NCI-H2081 (cell line): ENCODE data around the gene ADGRL1.
"Not testable (repeated sequence)": the region's sequence is repeated elsewhere in the genome, so short reads cannot be mapped to it uniquely, and the experiment has no call there.

Source experiments
- DNase-seq, 2 experiments: peaks; one replicate each; lab custom pipeline; 2025; lab: John Stamatoyannopoulos, UW

Gene ADGRL1

DNA sequence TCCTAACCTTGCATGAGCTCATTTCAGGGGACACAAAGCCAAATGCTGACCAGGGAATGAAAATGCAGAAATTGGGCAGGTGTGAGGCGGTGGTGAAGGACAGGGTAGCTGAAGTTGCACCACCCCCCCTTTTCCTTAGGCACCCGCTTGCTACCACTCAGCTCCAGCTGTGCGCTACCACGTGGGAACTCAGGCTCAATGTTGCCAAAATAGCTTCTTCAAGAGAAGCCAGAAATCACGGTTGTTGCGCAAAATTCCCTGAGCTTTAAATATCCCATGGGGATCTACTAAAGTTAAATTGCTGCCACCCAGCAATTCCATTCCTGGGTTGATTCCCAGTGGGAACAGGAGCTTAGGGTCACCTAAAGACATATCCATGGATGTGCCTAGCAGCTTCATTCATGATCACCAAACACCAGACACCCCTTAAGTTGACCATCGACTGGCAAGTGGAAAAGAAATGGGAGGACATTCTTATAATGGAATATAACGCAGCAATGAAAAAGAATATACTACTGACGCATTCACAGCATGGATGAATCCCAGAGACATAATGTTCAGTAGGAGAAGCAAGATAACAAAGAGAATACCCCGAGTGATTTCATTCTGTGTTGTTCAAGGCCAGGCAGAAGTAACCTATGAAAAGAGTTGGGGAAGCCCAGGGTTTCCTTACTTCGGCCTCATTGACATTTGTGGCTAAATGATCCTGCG is 12.8 kb upstream of the ADGRL1 start:
- DNase-seq, result no peak

DNA sequence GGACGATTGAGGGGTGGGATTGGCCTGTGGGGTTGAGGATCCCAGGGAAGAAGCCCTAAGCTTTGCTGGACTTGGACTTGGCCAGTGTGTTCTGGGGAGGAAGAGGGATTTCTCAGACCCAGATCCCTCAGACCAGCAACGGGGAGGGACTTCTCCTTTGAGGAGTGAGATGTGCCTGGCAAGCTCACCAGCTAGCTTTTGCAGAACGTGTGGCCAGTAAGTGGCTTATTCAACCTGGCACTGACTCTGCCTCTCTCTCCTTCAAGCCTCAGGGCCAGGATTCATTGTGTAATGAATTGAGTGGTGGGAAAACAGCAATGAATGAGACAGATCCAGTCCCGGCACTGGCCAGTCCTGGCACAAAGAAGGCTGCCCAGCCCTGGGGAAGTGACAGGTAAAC is 11.9 kb upstream of the ADGRL1 start:
- DNase-seq, result not testable (repeated sequence)

DNA sequence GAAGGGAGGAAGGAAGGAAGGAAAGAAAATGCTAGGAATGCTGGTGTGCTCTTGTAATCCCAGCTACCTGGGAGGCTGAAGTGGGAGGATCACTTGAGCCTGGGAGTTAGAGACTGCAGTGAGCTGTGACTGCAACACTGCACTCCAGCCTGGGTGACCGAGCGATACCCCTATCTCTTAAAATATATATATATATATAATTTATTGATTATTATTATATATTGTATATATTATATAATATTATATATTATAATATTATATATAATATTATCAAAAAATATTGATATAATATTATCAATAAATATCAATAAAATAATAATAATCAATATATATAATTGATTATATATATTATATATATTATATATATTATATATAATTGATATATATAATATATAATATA is 8.6 kb upstream of the ADGRL1 start:
- no peak for DNase-seq

DNA sequence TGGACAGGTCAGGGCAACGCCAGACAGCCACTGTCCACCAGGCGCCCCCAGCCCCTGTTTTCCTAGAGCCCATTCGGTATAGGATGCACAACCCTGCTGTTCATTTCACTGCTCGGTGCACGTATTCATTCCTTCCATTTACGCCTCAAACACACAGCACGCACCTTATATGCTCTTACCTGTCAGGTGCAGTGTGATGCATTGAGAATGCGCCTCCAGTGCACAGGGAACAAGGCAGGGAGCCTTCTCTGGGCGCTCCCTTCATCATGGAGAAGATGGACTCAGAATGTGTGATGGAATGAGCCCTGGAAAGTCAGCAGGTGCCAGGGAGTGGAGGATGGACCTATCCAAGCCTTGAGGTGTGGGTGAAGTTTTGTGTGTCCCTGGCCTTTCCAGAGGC is 4.2 kb upstream of the ADGRL1 start:
- DNase-seq, result not testable (repeated sequence)

DNA sequence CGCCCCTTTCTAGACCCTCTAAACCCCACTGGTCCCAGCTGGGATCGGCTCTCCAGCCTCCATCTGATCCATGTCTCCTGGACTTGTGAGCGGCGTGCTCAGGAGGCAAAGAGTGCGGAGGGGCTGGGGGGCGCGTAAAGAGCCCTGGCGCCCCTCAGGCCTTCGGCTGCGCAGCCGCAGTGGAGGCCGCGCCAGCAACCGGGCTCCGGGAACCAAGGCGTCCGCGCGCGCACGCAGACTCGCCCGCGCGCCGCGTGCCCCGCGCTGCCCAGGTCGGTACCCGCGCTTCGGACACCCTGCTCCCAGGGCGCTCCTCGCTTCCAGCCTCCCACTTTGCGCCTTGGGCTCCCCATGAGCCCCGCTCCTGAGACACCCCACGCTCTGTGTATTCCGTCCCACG is 3.4 kb upstream of the ADGRL1 start:
- DNase-seq, result not testable (repeated sequence)

DNA sequence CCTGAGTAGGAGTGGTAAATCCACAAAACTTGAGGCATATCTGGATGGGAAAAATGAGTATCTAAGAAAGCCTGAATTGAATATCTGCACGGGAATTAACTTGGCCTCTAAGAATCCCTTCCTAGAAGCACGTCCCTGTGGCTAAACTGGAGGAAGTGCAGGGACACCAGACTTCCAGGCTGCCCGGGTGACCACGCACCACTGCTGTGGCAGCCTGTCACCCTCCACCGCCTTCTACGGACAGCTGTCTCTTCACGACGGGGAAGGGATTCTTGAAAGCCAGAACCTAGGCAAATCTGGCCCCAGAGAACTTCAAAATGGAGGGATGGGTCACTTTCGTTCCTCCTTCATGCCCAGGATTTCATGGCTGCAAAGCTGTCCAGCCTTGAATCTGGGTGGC is 2.5 kb upstream of the ADGRL1 start:
- DNase-seq, result not testable (repeated sequence)

DNA sequence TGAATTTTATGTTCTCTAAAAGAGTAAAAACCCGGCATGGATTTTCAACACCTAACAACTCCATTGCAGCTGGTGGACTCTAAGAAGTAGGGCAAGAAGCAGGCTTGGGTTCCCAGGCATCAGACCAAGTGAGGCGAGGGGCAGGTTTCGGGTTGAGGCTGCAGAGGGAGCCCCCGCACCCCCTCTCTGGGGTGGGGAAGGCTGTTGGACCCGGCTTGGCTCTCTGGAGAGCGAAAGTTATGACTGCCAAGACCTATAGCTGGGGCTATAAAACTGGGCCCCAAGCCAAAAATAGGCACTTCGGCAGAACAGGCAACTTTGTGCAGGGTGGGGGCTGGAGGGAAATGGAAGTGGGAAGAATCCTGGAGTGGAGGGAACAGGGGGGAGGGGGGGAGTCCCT is 1.8 kb upstream of the ADGRL1 start:
- DNase-seq, result peak in 1 of 2 experiments; percentile 45

DNA sequence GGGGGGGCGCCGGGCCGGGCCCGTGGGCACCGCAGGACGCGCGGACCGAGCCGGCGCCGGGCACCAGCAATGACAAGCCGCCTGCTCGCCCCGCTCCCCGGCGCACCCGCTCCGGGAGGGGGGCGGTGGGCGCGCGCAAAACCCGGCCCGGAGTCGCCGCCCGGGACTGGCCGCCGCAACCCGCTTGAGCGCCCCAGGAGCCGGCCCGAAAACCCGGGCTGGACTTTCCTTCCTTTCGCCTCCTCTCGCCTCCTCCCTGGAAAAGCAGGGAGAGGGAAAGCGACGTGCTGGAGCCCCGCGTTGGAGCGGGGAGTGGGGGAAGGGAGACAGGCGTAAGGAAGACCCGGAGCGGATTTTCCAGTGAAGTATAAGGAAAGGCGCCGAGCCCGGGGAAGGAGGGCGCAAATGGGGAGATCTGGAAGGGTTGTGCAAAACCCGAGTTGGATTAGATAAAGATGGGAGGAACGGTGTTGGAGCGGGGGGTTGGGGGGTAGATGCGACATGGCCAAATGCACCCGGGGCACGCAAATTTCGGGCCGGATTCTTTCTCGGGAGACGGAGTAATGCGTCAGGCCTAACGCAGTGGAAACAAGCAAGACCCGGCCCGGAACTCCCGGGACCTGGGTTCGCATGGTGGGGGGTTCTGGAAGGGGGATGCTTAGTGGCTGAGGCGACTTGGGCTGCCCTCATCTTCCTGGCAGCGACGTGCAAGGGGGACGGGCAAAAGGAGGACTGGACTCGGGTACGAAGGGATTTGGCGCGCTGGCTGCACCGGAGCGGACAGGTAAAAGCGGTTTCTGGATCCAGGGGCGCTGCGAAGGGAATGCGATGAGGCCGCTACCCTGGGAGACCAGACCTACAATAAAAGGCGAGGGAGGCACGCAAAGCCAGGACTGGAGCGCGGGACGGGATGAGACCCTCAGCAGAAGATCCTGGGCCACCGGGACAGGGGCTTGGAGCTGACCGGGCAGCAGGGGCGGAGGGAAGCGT is 1.1 kb upstream of the ADGRL1 start:
- DNase-seq, result peak; percentile 96

DNA sequence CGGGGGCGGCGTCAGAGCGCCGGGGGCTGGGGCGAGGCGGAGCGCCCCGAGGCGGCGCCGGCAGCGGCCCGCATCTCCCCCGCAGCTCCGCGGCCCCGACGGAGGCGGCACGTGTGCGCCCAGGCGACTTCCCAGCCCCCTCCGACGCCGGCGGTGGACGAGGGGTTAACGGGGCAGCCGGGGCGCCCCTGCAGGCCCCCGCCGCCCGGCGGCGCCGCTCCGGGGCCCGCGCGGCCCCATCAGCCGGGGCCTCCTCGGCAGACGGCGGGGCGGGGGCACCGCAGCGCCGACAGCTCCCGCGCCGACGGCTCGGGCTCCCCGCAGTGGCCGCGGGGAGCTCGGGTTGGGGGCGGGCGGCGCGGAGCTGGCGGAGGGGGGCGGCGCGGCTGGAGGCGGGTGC is 339 bp upstream of the ADGRL1 start:
- DNase-seq, result not testable (repeated sequence)

DNA sequence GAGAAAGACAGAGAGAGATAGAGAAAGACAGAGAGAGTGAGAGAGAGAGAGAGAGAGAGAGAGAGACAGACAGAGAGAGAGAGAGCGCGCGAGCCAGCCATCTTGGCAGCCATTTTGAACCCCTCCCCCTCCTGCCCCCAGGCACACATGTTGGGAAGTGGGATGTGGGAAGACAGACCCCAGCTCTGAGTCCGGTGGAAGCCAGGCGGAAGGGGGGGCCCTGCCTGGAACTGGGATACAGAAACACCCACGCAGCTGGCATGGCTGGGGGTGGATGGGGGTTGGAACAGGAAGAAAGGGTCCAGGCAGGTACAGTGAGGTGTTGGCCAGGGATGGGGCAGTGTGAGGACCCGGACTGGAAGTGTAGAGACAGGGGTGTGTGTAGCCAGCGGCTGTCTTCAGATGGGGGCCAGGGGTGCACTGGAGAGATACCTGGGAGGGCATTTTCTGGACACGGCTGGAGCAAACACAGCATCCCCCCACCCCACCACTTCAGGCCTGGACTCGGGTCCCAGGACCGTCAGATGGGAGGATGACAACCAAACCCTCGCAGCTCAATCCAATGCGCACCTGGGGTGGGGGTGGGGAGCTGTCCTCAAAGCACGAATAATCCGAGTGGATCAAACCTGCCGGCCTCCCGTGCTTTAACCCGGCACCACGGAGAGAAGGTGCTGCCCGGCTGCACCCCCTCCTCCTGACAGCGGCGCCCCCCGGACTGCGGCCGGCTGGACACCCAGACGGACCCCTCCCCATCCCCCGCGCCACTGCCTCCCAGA is 1.1 kb downstream of the ADGRL1 start:
- peak in 1 of 2 experiments; percentile 19 for DNase-seq

DNA sequence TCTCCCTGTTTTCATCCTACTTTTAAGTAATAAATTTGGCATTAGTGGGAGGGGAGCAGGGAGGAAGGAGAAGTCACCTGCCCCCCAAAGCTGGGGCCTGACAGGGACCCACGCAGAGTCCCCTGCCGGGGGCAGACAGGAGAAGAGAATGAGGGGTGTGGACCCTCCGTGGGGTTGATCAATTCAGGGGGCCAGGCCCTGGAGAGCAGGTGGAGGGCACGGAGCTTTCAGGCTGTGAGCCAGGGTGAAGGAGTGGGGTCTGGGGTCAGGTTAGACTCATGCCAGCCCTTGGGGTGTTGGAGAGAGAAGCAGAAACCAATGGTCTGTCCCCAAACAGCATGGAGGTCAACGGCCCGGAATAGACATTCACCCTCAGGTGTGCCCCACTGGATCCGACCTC is 1.8 kb downstream of the ADGRL1 start:
- DNase-seq, result not testable (repeated sequence)

DNA sequence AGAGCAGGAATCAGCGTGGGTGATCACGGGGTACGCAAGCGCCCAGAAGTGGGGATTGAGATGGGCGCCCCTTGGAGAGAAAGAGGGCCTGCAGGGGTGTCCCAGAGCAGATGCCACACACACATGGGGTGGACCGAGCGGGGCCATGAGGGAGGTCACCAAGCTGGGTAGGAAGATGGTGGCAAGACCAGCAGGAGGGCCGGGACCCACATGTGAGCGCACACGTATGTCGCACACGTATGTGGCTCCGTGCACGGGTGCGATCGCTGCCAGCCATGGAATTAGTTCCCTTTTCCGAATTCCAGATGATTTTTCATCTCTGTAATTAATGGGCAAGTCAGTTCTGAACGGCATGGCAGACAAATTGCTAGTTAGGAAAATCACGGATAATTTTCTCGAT is 2.2 kb downstream of the ADGRL1 start:
- not testable (repeated sequence) for DNase-seq

DNA sequence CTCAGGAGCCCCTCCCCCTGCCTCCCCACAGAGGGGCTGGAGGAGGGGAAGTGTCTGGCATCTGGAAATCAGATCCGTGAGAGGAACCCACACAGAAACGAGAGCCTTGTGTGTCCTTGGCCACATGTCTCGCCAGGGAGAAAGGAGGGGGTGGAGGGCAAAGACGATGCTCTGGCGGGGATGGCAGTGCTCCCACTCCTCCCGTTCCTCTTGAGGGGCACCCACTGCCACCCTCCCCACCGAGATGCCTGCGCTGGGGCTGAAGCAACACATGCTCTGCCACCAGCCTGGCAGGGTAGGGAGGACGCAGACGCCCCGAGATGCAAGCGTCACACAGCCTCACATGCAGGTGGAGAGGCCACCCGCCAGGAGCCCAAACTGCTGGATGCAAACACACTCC is 2.8 kb downstream of the ADGRL1 start:
- DNase-seq, result no peak

DNA sequence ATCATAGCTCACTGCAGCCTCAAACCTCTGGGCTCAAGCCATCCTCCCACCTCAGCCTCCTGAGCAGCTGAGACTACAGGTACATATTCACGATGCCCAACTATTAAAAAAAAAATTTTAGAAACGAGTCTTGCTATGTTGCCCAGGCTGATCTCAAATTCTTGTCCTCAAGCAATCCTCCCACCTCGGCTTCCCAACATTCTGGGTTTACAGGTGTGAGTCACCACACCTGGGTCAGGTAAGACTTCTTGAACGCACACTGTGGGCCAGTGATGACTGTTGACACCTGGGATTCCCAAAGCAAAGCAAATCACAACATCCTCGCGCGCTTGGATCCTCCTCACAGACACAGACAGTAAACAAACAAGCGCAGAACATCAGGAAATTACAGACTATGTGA is 4.5 kb downstream of the ADGRL1 start:
- not testable (repeated sequence) for DNase-seq

DNA sequence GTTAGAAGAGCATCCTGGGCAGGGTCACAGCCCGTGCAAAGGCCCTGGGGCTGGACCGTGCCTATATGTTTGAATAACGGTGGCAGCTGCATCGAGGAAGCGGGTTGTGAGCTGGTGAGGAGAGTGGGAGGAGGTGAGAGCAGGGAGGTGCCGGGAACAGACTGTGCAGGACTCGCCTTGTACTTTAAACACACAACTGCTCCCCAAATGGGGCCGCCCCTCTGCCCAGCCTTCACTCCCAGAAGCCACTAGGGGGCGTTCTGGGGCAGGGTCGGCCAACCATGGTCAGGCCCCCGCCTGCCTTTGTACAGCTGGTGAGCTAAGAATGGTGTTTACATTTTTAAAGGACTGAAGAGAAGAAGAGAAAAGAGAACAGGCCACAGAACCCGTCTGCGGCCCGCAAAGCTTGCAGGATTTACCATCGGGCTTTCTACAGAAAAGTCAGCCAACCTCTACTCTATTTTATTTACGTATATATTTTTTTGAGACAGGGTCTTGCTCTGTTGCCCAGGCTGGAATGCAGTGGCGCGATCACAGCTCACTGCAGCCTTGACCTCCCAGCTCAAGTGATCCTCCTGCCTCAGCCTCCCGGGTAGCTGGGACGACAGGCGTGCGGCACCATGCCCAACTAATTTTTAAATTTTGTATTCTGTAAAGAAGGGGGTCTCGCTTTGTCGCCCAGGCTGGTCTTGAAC is 5.7 kb downstream of the ADGRL1 start:
- peak; percentile 31 to 46 for DNase-seq

DNA sequence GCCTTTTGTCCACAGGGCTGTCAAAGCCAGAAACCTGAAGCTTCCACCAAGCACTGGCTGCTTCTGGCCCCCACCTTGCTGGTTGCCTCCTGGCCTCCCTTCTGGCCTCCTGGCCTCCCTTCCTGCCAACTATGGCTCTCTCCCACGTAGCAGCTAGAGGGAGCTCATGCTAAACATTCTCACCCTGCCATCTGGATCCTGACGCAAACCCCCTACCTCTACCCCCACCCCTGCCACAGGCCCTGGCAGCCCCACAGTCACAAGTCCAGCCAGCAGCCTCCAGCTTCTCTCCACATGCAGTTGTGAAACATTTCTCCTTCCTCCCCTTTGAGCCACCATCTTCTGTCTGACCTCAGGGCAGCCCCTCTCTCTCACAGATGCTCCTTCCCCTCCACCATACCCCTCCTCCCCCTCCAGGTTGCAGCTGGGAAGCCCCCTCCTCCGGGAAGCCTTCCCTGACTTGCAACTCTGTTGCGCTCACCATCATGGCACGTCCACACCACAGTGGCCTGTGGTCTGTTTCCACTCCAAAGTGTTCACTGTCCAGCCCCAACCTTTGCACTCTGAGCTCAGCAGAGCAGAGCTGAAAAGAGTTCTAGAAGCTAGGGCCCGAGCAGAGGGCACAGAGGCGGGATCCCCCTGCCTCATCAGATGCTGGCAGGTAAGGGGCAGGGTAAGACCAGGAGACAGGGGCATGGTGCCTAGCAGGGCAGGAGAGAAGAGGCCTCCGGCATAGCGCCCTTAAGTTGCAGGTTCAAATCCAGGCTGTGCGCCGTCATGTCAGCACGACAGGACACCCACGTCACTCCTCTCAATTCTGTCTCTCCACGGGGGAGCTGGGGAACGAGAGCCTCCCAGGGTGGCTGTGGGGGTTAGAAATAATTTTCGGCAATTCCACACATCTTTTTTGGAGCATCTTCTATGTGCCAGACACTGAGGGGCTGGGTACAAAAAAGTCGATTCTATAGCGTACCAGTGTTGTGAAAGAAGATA is 7.3 kb downstream of the ADGRL1 start:
- DNase-seq, result no peak

DNA sequence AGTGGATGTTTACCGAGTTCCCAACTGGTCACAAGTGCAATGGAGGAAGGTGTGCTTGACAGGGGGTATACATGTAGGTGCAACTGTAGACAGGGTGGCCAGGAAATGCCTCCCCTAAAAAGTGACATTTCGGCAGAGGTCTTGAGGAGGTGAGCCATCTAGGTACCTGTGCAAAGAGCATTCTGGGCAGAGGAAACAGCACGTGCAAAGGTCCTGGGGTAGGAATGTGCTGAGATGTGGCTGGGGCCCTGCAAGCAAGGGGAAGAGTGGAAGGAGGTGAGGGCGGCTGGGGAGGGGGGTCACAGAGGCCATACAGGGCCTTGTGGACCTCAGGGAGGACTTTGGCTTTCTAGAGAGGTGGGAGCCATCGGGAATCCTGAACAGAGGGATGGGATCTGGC is 8.1 kb downstream of the ADGRL1 start:
- DNase-seq, result no peak

DNA sequence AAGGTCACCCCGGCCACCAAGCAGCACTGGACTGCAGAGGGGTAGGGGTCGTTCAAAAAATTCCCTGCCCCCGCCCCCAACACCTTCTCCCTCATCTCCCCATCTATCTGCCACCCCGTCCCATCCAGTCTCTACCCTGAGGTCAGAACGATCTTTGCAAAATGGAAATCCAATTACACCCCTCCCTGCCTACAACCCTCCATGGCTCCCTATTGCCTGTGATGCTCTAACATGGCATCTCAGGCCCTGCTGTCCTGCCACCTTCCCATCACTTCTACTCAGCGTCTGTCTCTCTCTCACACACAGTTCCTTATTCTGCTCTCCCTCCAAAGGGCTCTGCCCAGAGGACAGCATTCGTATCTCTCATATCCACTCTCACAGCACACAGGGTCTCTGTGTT is 8.7 kb downstream of the ADGRL1 start:
- DNase-seq, result not testable (repeated sequence)

DNA sequence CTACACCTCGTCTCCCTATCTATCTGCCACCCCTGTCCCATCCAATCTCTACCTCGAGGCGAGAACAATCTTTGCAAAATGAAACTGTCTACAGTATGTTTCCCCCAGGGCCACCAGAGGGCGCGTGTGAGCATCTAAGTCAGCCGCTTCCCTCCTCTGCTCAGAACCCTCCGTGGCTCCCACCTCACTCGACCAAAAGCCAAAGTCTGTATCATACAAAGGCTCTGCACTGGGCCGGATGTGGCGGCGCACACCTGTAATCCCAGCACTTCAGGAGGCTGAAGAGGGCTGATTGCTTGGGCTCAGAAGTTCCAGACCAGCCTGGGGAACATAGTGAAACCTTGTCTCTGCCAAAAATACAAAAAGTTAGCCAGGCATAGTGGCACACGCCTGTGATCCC is 9.9 kb downstream of the ADGRL1 start:
- not testable (repeated sequence) for DNase-seq

DNA sequence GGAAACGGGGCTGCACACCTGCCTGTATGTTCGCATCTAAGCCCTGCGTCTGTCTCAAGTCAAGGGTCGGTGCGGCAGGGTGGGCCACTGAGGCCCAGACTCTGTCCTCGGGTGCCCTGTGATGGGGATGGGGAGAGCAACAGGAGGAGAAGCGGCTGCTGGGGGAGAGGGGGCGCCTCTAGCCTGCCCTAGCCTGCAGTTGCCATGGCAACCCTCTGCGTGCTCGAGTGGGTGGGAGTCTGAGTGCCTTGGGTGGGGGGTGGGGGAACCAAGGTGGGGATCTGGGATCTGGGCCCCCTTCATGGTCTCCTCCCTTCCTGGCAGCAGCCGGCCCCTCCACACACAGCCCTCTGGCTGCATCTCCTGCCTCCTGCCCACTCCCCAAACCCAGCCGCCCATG is 10.8 kb downstream of the ADGRL1 start:
- not testable (repeated sequence) for DNase-seq
